C4-2B (cell line): Measurements from ENCODE around the gene TXNDC8.

ENCODE experiments used
- H3K27ac ChIP-seq: fragments of 450-650 bp; 2 replicates; pipeline ENCODE4 v1.5.1; 2017
- ZFX ChIP-seq: fragments of 450-650 bp; IDR thresholded peaks from 2 replicates; pipeline ENCODE4 v1.6.1; 2017
- TF ChIP-seq, protein P1 (sequence below): fragments of 450-650 bp; conservative IDR thresholded peaks from 2 replicates; pipeline ENCODE4 v1.5.1; 2017; ENCODE audit warnings: mild to moderate bottlenecking

The TXNDC8 gene

DNA sequence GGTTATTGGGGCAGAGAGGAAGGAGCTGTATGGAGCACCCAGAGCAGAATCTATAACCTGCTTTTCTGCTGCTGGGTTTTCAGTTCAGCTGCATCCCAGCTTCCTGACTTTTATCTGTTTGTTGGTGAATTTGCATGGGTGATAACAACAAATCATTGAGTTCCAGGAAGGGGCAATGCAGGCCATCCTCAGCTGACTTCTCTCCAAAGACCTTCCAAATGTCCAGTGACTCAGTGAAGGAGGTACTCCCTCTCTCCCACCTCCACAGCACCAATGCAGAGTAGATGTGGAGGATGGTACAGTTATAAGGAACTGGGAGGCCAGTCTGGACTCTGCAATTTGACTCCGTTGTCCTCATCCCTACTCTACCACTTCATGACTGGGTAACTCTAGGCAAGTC, 79.7 kb downstream of the TXNDC8 start:
- no peak overlapping the region for H3K27ac ChIP-seq
- TF ChIP-seq, protein P1, sequence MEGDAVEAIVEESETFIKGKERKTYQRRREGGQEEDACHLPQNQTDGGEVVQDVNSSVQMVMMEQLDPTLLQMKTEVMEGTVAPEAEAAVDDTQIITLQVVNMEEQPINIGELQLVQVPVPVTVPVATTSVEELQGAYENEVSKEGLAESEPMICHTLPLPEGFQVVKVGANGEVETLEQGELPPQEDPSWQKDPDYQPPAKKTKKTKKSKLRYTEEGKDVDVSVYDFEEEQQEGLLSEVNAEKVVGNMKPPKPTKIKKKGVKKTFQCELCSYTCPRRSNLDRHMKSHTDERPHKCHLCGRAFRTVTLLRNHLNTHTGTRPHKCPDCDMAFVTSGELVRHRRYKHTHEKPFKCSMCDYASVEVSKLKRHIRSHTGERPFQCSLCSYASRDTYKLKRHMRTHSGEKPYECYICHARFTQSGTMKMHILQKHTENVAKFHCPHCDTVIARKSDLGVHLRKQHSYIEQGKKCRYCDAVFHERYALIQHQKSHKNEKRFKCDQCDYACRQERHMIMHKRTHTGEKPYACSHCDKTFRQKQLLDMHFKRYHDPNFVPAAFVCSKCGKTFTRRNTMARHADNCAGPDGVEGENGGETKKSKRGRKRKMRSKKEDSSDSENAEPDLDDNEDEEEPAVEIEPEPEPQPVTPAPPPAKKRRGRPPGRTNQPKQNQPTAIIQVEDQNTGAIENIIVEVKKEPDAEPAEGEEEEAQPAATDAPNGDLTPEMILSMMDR = no peak
- no peak for TF ChIP-seq ZFX

DNA sequence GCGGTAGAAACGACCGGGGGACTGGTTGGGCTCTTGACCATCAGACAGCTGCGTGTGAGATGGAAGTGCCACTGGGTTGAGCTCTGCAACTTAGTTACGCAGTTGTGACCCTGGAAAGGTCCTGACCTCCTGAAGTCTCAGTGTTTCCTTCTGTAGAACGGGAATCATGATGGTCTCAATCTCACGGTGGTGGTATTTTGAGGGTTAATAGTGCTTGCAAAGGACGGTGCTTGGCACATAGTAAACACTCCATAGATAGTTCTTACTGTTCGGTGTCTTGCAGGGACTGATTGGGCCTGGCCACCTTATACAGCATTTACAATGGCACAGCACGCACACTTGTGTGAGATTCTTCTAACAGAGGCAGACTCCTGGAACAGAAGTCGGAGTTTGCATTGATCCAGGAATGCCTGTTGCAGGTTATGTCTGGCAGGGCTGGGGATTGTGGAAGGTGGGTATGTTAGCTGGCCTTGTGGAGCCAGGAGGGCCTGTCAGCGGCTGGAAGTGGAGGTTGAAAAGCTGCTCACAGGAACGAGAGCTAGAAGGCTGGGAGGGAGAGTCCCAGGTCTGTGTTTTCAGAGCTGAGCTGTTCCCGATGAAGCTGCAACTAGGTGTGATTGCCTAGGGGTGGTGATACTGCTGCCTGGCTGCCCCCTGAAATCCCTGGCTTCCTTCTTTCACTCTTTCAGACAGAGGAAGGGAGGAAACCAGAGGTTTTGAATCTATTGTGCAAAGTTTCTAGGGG, 80.4 kb downstream of the TXNDC8 start:
- peak overlapping the region; percentile 95 for H3K27ac ChIP-seq
- TF ChIP-seq ZFX = no peak
- TF ChIP-seq, protein P1 = no peak

DNA sequence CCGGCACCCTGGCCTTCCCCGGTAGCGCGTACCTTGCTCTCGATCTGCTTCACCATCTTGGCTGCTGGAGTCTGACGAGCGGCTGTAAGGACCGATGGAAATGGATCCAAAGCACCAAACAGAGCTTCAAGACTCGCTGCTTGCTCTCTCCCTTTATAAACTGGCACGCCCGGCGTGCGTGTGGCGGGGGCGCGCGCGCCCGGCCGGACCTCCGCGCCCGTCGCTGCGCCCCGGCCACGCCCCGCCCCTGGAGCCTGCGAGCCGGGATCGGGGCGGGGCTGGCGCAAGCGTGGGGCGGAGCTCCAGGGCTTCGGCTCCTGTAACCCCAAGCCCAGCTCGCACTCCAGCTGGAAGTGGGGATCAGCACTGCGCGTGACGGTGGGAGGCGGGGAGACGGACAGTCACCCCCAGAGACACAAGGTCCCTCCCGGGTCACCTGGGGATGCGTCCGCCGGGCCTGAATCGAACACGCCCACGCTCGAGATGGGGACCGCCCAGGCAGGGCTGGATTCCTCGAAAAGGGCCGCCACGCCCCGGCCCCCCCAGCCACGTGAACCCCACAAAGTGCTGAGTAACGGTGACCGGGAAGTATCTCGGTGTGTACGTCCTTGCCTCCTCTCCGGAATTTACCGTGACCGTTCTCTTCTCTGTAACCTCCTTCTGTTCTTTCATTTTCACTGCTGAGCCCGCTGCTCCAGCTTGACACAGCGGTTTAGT, 81.1 kb downstream of the TXNDC8 start, which contains the start of gene TXN:
Gene TXN, minus strand, starts transcription at position 128 of the 717 bp plus-strand sequence. Its CDS starts 72 bp downstream, at position 56.
- TF ChIP-seq, protein P1 = no peak
- TF ChIP-seq ZFX = no peak; the same call in 1 of the 2 replicates
- peak within 1 kb of the TSS; percentile 95 for H3K27ac ChIP-seq

DNA sequence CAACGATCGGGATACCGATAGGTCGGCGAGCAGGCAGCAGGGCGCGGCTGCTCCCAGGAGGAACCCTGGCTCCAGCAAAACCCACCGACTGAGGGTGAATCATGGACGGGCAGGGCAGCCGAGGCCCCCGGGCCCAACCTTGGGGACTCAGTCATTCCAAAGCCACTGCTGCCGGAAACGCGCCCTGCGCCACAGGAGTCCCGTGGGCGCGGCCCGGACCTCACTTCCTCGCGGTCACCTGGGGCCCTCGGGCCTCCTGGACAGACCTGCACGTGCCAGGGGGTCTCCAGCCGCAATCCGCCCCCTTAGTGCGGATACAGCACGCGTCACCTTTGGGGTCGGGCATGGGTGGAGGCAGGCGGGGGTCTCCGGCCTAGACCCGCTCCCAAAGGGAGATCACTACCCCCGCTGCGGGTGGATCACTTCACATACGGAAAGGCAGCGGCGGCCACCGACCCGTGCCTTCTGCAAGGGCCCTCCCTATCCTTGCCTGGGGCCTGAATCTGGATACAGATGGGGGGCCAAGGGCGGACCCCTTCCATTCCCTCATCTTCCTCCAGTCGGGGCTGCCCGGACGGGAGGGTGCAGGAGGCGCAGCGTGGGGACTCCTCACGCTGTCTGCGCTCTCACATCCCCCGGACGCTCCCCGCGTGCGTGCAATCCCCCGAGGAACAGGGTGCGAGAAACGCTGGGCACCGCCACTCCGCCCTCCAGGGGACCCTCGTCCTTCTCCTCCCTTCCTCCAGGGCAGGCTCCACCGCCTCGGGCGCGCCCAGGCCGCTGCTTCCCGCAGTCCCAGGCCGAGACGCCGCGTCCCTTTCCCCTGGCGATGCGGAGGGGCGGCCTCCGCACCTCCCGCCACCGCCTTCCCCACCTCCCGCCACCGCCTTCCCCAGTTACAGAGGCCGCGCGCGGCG, 81.9 kb downstream of the TXNDC8 start:
- TF ChIP-seq, protein P1 = no peak
- TF ChIP-seq ZFX = peak; percentile 81
- peak overlapping the region; percentile 95 for H3K27ac ChIP-seq

DNA sequence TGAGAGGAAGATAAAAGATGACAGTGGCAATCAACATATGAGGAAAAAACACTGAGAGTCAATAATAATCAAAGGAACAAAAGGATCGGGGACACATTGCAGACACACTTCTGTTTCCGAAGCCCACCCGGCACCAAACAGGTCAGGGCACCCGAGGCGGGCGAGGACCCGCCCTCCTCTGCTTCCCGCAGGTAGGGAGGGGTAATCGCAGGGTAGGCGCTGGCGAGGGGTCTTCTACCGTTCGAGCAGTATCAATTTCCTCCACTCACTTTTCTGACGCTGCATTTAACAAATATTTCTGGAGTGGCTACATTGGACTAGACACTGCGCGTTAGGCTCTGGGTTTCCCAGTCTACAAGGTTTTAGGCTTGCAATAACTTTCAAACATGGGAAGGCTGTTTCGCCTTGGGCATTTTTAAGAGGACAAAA, 82.6 kb downstream of the TXNDC8 start:
- TF ChIP-seq ZFX = no peak
- TF ChIP-seq, protein P1 = no peak
- H3K27ac ChIP-seq = peak overlapping the region; percentile 95

DNA sequence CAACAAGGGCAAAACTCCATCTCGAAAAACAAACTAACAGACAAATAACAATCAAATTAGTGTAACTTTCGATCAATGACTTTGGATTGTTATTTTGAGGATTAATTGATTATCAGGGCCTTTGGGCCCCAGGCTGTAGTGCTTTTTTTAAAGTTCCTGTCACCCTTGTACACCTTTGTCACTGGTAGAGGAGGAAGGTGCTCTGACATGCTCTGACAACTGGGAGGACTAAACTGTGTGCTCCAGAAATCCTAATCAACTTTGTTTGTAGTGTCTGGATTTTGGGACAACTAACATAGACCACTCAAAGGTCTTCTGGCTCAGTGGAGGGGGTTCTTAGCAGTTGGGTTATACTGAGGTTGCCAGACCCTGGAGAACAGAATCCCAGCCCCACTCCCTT, 83.2 kb downstream of the TXNDC8 start:
- TF ChIP-seq ZFX = no peak
- TF ChIP-seq, protein P1 = no peak
- H3K27ac ChIP-seq = peak overlapping the region; percentile 95
